Lower leg skin (tissue), 4 donors: ENCODE results near the gene TESK1. TPM values are rescaled to one million over a fixed set of nuclear protein-coding genes. Genes with fewer than 3 reads are reported as not detected.

Experiments used
- DNase-seq, 2 donors: peaks; one replicate each; pipeline ENCODE4 v3.0.0-alpha.2; 2019; ENCODE audit warnings: low spot score in 2 of 2
- H3K4me3 ChIP-seq: fragments of 200-600 bp; sonication (generic); 2 replicates; pipeline ENCODE4 v1.5.1; 2017; ENCODE audit warnings: mild to moderate bottlenecking, low read depth; ENCODE audit not compliant: poor library complexity, severe bottlenecking
- POLR2A ChIP-seq, 2 donors: fragments of 450-650 bp; IDR thresholded peaks; one replicate each; pipeline ENCODE4 v1.6.1; 2016 to 2017; ENCODE audit warnings: antibody characterized with exemption in 2 of 2, mild to moderate bottlenecking in 1 of 2, moderate library complexity in 1 of 2
- WGBS, 2 donors: methylation state at CpG; one replicate each; pipeline ENCODE4 v1.1.5; 2018; 5-methylcytosine and 5-hydroxymethylcytosine counted together
- intact Hi-C: fragments of 100-400 bp; cut with DNase I; formaldehyde crosslinking; loops from one replicate; pipeline ENCODE4 v1.15.0; 2023; ENCODE audit warnings: low total_unique reads
- total RNA-seq, 4 donors: library from RNA; depleted of rRNA; stranded (reverse); fragments of >200 nt; gene quantifications; one replicate each; pipeline ENCODE4 v1.1.0, GENCODE V29; 2016
- TF ChIP-seq, protein P1 (sequence below), 3 donors: fragments of 450-650 bp; IDR thresholded peaks; one replicate each; pipeline ENCODE4 v1.5.1; 2016; ENCODE audit warnings: antibody characterized with exemption in 3 of 3, mild to moderate bottlenecking in 3 of 3, moderate library complexity in 2 of 3

TESK1 gene
- total RNA-seq, 4 donors from 2014 or later, result 20.8 to 43.5 (median 33.0) TPM

DNA sequence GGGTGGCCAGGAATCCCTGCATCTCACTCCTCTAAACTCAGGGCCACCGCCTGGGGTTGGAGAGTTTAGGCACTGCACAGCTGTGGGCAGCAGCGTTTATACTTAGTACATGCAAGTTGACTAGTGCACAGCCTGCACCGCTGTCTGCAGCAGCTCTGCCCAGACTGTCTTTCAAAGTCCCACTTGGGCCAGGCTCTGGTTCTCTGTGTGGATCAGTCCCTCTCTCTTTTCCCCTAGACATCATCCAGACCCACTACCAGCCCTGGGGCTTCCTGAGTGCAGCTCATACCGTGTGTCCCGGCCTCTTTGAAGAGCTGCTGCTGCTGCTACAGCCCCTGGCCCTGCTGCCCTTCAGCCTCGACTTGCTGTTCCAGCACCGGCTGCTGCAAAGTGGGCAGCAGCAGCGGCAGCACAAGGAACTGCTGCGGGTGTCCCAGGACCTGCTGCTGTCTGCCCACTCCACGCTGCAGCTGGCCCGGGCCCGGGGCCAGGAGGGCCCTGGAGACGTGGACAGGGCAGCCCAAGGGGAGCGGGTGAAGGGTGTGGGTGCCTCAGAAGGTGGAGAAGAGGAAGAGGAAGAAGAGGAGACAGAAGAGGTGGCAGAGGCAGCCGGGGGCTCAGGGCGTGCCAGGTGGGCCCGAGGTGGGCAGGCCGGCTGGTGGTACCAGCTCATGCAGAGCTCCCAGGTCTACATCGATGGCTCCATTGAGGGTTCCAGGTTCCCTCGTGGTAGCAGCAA is 45.1 kb upstream of the TESK1 start:
- no peak overlapping the region for H3K4me3 ChIP-seq
- WGBS, 2 donors, result 86 to 88% methylated on average over 20 of the region's 20 CpGs
- TF ChIP-seq POLR2A (IDR thresholded peaks at IDR 0.05), result no peak
- TF ChIP-seq, protein P1, sequence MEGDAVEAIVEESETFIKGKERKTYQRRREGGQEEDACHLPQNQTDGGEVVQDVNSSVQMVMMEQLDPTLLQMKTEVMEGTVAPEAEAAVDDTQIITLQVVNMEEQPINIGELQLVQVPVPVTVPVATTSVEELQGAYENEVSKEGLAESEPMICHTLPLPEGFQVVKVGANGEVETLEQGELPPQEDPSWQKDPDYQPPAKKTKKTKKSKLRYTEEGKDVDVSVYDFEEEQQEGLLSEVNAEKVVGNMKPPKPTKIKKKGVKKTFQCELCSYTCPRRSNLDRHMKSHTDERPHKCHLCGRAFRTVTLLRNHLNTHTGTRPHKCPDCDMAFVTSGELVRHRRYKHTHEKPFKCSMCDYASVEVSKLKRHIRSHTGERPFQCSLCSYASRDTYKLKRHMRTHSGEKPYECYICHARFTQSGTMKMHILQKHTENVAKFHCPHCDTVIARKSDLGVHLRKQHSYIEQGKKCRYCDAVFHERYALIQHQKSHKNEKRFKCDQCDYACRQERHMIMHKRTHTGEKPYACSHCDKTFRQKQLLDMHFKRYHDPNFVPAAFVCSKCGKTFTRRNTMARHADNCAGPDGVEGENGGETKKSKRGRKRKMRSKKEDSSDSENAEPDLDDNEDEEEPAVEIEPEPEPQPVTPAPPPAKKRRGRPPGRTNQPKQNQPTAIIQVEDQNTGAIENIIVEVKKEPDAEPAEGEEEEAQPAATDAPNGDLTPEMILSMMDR (IDR thresholded peaks at IDR 0.05), result no peak
- no peak for DNase-seq
- intact Hi-C loops, result no loop called here

DNA sequence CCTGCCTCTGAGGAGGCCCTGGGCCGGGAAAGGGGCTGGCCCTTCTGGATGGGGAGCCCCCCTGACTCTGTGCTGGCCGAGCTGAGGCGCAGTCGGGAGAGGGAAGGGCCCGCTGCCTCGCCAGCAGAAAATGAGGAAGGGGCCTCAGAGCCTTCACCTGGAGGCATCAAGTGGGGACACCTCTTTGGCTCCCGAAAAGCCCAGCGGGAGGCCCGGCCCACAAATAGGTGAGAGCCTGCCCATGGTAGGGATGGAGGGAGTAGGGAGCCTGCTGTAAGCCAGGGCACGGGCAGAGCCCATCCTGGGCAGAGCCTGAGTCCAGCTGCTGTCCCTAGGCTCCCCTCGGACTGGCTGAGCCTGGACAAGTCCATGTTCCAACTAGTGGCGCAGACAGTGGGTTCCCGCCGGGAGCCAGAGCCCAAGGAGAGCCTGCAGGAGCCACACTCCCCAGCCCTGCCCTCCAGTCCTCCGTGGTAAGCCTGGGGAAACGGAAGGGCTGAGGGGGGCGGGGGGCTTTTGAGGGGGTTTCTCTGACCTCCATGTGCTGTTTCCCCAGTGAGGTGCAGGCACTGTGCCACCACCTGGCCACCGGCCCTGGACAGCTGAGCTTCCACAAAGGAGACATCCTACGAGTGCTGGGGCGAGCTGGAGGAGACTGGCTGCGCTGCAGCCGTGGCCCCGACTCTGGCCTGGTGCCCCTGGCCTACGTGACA is 44.3 kb upstream of the TESK1 start:
- DNase-seq, result no peak
- WGBS, 2 donors, result 84 to 86% methylated on average over 17 to 21 of the region's 24 CpGs
- no peak overlapping the region for H3K4me3 ChIP-seq
- TF ChIP-seq, protein P1 (IDR thresholded peaks at IDR 0.05), result no peak
- TF ChIP-seq POLR2A (IDR thresholded peaks at IDR 0.05), result no peak
- intact Hi-C loops, result no loop called here

DNA sequence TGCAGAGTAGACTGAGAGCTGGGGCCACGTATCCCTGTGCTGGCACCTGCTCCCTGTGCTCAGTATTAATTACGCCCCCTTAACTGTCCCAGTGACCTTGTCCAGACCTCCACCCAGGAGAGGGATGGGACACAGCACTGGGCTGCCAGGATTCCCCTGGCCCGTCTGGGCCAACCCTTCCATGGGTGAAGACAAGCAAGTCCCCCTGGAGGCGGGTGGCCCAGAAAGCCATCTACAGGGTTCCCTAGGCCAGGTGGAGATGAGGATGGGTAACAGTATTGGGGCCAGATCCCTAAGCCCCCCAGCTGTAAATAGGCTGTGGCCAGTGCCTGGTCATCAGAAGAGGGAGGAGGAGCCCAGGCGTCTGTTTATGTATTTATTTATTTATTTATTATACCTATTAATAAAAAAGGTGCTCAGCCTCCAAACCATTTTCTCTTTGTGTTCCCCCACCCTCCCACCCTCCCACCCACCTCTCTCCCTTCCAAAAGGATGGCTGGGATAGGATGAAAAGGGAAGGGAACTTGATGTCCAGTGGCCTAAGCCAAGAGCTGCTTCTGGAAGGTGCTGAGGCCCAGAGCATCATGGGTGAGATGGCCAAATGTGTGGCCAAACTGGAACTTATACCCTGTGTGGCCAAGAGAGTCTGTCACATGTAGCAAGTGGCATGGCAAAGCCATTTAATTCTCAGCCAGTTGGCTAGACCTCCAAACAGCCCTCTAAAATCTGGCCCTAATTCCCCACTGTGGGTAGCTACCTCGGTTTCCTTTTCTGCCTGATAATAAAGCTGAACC is 43.4 kb upstream of the TESK1 start:
- no peak for DNase-seq
- TF ChIP-seq, protein P1 (IDR thresholded peaks at IDR 0.05), result no peak
- TF ChIP-seq POLR2A (IDR thresholded peaks at IDR 0.05), result no peak
- intact Hi-C loops, result no loop called here
- no peak overlapping the region for H3K4me3 ChIP-seq
- 76 to 87% methylated on average over 6 of the region's 6 CpGs for WGBS, 2 donors

DNA sequence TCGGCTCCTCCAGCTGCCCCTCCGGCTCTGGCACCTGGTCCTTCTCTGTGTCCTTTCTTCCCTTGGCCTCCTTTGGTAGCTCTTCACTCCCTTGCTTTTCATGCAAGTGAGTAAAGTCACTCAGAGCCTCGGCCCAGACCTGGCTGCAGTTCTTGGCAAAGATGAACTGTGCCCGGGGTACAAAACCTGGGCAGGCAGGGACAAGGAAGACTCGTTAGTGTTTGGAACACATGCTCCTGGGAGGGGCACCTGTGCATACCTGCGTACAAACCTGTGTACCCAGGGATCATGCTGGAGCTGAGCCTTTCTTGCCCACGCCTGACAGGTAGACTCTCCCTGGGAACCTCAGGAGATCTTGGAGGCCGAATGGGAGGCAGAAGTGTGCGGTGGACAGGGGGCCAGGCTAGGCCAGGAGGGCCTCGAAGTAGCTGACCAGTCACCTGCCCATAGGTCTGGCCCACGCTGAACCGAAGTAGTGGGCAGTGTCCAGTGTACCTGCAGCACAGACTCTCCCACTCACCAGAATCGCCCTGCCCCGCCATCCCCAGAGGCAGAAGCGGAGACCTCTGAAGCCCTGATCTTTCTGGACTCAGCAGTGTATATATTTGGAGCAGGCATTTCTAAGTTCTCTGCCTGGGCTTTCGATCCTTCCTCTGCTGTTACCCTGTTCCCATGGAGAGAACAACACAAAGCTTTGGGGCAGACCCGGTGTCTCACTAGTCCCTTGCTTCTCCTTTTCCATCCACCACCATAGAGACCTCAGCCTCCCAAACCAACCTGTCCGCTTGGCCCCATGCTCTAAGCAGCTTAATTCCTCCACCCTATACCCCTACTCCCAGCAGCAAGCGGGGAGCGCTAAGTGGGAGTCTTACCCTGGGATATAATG is 41.9 kb upstream of the TESK1 start:
- 45 to 47% methylated on average over 20 of the region's 20 CpGs for WGBS, 2 donors
- intact Hi-C loops, result no loop called here
- no peak for TF ChIP-seq POLR2A (IDR thresholded peaks at IDR 0.05)
- TF ChIP-seq, protein P1 (IDR thresholded peaks at IDR 0.05), result no peak
- peak in 1 of 2 donors; percentile 69 for DNase-seq
- H3K4me3 ChIP-seq, result no peak overlapping the region

DNA sequence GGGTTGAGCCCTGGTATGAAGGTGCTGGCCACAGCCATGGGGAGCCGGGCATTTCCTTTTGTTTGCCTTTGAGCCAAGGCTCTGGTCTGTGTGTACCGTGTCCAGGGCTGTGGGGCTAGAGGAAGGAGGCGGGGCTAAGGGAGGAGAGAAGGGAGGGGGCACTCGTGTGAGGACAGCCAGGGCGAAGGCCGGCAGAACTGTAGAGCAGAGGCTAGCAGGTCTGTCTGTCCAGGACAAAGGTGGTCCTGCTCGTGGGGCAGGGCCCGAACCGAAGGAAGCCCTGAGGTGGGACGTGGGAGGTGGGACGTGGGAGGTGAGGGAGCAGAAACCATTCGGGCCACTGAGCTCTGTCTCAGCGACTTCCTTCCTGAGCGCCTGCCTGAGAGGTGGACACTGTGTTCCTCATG is 41.3 kb upstream of the TESK1 start:
- WGBS, 2 donors, result 49 to 52% methylated on average over 14 of the region's 14 CpGs
- H3K4me3 ChIP-seq, result no peak overlapping the region
- intact Hi-C loops, result no loop called here
- DNase-seq, result peak in 1 of 2 donors; percentile 89
- TF ChIP-seq, protein P1 (IDR thresholded peaks at IDR 0.05), result no peak
- TF ChIP-seq POLR2A (IDR thresholded peaks at IDR 0.05), result no peak
